Esophagus squamous epithelium (tissue), 4 donors: ENCODE data around the gene CHD8.

Source experiments
- CTCF ChIP-seq, 6 experiments: fragments of 450-650 bp in 4 of 6; fragments of 200-600 bp in 2 of 6; sonication (generic) in 2 of 6; IDR thresholded peaks; one replicate each; pipeline ENCODE4 v1.5.1; 2016 to 2019; ENCODE audit warnings: antibody characterized with exemption in 6 of 6, mild to moderate bottlenecking in 4 of 6, moderate library complexity in 4 of 6
- POLR2A ChIP-seq, 4 donors: fragments of 450-650 bp; IDR thresholded peaks; one replicate each; pipeline ENCODE4 v1.6.1; 2017; ENCODE audit warnings: antibody characterized with exemption in 4 of 4, mild to moderate bottlenecking in 4 of 4, moderate library complexity in 3 of 4

GRCh38 chr14:21476925-21477681 lies 21.2 kb upstream of the CHD8 start, which contains the start of the genes RAB2B and TOX4:
- TF ChIP-seq POLR2A (IDR thresholded peaks at IDR 0.05) (peak in 3 of 4 donors; percentile 49 to 78 (median 62)), CTCF (IDR thresholded peaks at IDR 0.05) (peak; percentile 86 to 99 (median 96))
